Endothelial cell of umbilical vein (primary cell): ENCODE measurements around the gene TRAPPC13. TPM values are rescaled to one million over a fixed set of nuclear protein-coding genes. Genes with fewer than 3 reads are reported as not detected.

Source experiments
- BruUV-seq: library from RNA; stranded (reverse); fragments of 400-500 nt; replicated peaks from 2 replicates; lab custom pipeline; 2021; lab: Mats Ljungman, UMichigan
- CTCF ChIA-PET: fragments of 300-600, 350-600 bp; sonication (Branson Sonifier 250); formaldehyde crosslinking; loops from one replicate; lab custom pipeline; 2021; ENCODE audit warnings: antibody characterized with exemption, inconsistent platforms; lab: Charles Lee
- POLR2A ChIA-PET: fragments of 300-600, 350-600 bp; sonication (Branson Sonifier 250); formaldehyde crosslinking; loops from one replicate; lab custom pipeline; 2021; ENCODE audit warnings: antibody characterized with exemption, inconsistent platforms; lab: Charles Lee
- DNase-seq: peaks from one replicate; pipeline ENCODE4 v3.0.0-alpha.2; 2011; ENCODE audit warnings: low read depth, low spot score
- FAIRE-seq: peaks from 2 replicates; lab custom pipeline; 2011; peaks lifted over from hg19 to GRCh38; lab: Jason Lieb, UNC
- H2AFZ ChIP-seq: 2 replicates; pipeline ENCODE4 v1.6.0; 2012; ENCODE audit warnings: low read depth, low read length, control low read depth, inconsistent platforms
- H3K27ac ChIP-seq: 2 replicates; pipeline ENCODE4 v1.5.1; 2011; ENCODE audit warnings: low read depth, mild to moderate bottlenecking, control low read depth, low read length, moderate library complexity; ENCODE audit not compliant: insufficient read depth
- H3K27me3 ChIP-seq, 2 experiments: 2 replicates each; pipeline versions ENCODE4 v1.6.0 to v1.6.1; 2011; ENCODE audit warnings: low read length in 2 of 2, mixed read lengths in 1 of 2; ENCODE audit not compliant: control insufficient read depth in 2 of 2, insufficient read depth in 2 of 2
- H3K36me3 ChIP-seq, 2 experiments: 2 replicates in 1 of 2; 3 replicates in 1 of 2; pipeline ENCODE4 v1.5.1; 2011; ENCODE audit warnings: low read length in 2 of 2, mild to moderate bottlenecking in 1 of 2, moderate library complexity in 1 of 2; ENCODE audit not compliant: control insufficient read depth in 2 of 2, insufficient read depth in 2 of 2; ENCODE audit errors: extremely low read depth in 1 of 2
- H3K4me1 ChIP-seq: 3 replicates; pipeline ENCODE4 v1.5.1; 2011; ENCODE audit warnings: mild to moderate bottlenecking, low read length; ENCODE audit not compliant: control insufficient read depth, insufficient read depth; ENCODE audit errors: extremely low read depth
- H3K4me2 ChIP-seq: 2 replicates; pipeline ENCODE4 v1.6.1; 2011; ENCODE audit warnings: low read length, control low read depth, mixed read lengths; ENCODE audit not compliant: insufficient read depth
- H3K4me3 ChIP-seq, 3 experiments: fragments of 200-600 bp in 1 of 3; sonication (generic), shearing (Covaris generic) in 1 of 3; replicated peaks in 1 of 3; 2 replicates each; pipeline ENCODE4 v1.5.1; 2011 to 2016; ENCODE audit warnings: control low read depth in 3 of 3, low read length in 3 of 3, mild to moderate bottlenecking in 2 of 3, inconsistent platforms in 1 of 3, low read depth in 1 of 3, moderate library complexity in 1 of 3; ENCODE audit not compliant: insufficient read depth in 1 of 3
- H3K79me2 ChIP-seq: 2 replicates; pipeline ENCODE4 v1.6.0; 2012; ENCODE audit warnings: low read length, inconsistent platforms; ENCODE audit not compliant: control insufficient read depth, insufficient read depth
- H3K9ac ChIP-seq: replicated peaks from 2 replicates; pipeline ENCODE3; 2011; ENCODE audit warnings: low read length, control low read depth; ENCODE audit not compliant: insufficient read depth; ENCODE audit errors: extremely low read depth
- H3K9me1 ChIP-seq: replicated peaks from 3 replicates; pipeline ENCODE4 v1.6.0; 2011; ENCODE audit warnings: mild to moderate bottlenecking, low read length; ENCODE audit not compliant: control insufficient read depth, insufficient read depth; ENCODE audit errors: extremely low read depth
- H3K9me3 ChIP-seq: replicated peaks from 2 replicates; pipeline ENCODE4 v1.5.1; 2012; ENCODE audit warnings: low read length, inconsistent platforms; ENCODE audit not compliant: control insufficient read depth, insufficient read depth
- H4K20me1 ChIP-seq: replicated peaks from 2 replicates; pipeline ENCODE3; 2011; ENCODE audit warnings: mild to moderate bottlenecking, low read length; ENCODE audit not compliant: control insufficient read depth, insufficient read depth; ENCODE audit errors: extremely low read depth
- EZH2 ChIP-seq: IDR thresholded peaks from 2 replicates; pipeline ENCODE4 v1.6.1; 2012; ENCODE audit warnings: borderline replicate concordance, low read depth, mild to moderate bottlenecking, moderate library complexity, low read length, inconsistent platforms; ENCODE audit not compliant: severe bottlenecking
- FOS ChIP-seq: IDR thresholded peaks from 2 replicates; pipeline ENCODE4 v1.6.1; 2011; ENCODE audit warnings: mild to moderate bottlenecking, low read length, moderate library complexity, borderline replicate concordance; ENCODE audit not compliant: insufficient read depth
- GATA2 ChIP-seq: IDR thresholded peaks from 2 replicates; pipeline ENCODE4 v1.7.0; 2011; ENCODE audit warnings: low read depth, mild to moderate bottlenecking, moderate library complexity, mixed read lengths, low read length; ENCODE audit not compliant: insufficient read length, insufficient read depth
- JUN ChIP-seq: IDR thresholded peaks from 2 replicates; pipeline ENCODE4 v1.6.1; 2011; ENCODE audit warnings: borderline replicate concordance, low read depth; ENCODE audit not compliant: insufficient read length, insufficient read depth
- MYC ChIP-seq: IDR thresholded peaks from one replicate; pipeline ENCODE4 v1.6.1; 2011; ENCODE audit warnings: mild to moderate bottlenecking, low read depth, low read length
- POLR2A ChIP-seq: IDR thresholded peaks from 2 replicates; pipeline ENCODE4 v1.6.1; 2012; ENCODE audit warnings: low read depth, mild to moderate bottlenecking, control low read depth, low read length
- dilution Hi-C: fragments of 300-500 bp; cut with MboI; formaldehyde crosslinking; loops from one replicate; pipeline ENCODE4 v1.15.0; 2019; ENCODE audit warnings: low sequenced_read_pairs; ENCODE audit not compliant: extremely low pct_ligation_motif_present
- intact Hi-C: fragments of 100-400 bp; cut with micrococcal nuclease; formaldehyde crosslinking; loops from one replicate; pipeline ENCODE4 v1.10.0; 2022
- polyA plus RNA-seq, 4 experiments: library from polyadenylated mRNA; depleted of rRNA in 3 of 4; stranded (reverse) in 3 of 4; unstranded in 1 of 4; fragments of >200 nt; gene quantifications; 2 replicates each; pipeline versions ENCODE4 v1.2.1 to v1.2.3, GENCODE V29; 2011 to 2012; ENCODE audit warnings: missing spikeins in 1 of 4
- total RNA-seq: library from RNA; stranded (reverse); gene quantifications from 2 replicates; pipeline ENCODE4 v1.2.3, GENCODE V29; 2021
- TF ChIP-seq, protein P1 (sequence below): IDR thresholded peaks from 2 replicates; pipeline ENCODE4 v1.6.1; 2011; ENCODE audit not compliant: insufficient read depth, insufficient read length
- TF ChIP-seq, protein P2 (sequence below), 2 donors: IDR thresholded peaks; 1 replicate in 1 of 2; 2 replicates in 1 of 2; pipeline ENCODE4 v1.5.1; 2011; ENCODE audit warnings: low read length in 2 of 2, mild to moderate bottlenecking in 2 of 2, moderate library complexity in 2 of 2, control low read depth in 1 of 2, inconsistent platforms in 1 of 2, low read depth in 1 of 2; ENCODE audit not compliant: insufficient read depth in 1 of 2; ENCODE audit errors: extremely low read depth in 1 of 2

TRAPPC13 gene
- total and polyA plus RNA-seq, 2 donors (not counting 3 experiments of a cell fraction or from before 2014, with no cell fraction given) = 7.7 to 24.0 TPM

GRCh38 chr5:65693121-65693520 lies 68.3 kb downstream of the TRAPPC13 start:
- Histone ChIP-seq H3K4me1 (no peaks in the 10 kb centered on the region), H3K79me2 (no peaks in the 10 kb centered on the region), H2AFZ (no peak overlapping the region), H3K4me3 (no peak overlapping the region), H3K36me3 (peaks cover 2 to 4% of the 10 kb centered on the region in 2 experiments), H3K27me3 (no peaks in the 10 kb centered on the region), H3K9ac (no peak overlapping the region), H3K4me2 (no peak overlapping the region), H3K27ac (no peak overlapping the region), H3K9me1 (no peaks in the 10 kb centered on the region), H4K20me1 (no peaks in the 10 kb centered on the region), H3K9me3 (no peaks in the 10 kb centered on the region)
- FAIRE-seq = no peak
- BruUV-seq = no TSS peak
- TF ChIP-seq POLR2A (no peak), JUN (no peak), FOS (no peak), EZH2 (no peak), MYC (no peak)
- TF ChIP-seq, protein P1, sequence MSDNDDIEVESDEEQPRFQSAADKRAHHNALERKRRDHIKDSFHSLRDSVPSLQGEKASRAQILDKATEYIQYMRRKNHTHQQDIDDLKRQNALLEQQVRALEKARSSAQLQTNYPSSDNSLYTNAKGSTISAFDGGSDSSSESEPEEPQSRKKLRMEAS = no peak
- POLR2A ChIA-PET = no interaction called here
- dilution Hi-C loops = no loop called here
- intact Hi-C loops = no loop called here
- CTCF ChIA-PET = no interaction called here
- no peak for DNase-seq

DNA sequence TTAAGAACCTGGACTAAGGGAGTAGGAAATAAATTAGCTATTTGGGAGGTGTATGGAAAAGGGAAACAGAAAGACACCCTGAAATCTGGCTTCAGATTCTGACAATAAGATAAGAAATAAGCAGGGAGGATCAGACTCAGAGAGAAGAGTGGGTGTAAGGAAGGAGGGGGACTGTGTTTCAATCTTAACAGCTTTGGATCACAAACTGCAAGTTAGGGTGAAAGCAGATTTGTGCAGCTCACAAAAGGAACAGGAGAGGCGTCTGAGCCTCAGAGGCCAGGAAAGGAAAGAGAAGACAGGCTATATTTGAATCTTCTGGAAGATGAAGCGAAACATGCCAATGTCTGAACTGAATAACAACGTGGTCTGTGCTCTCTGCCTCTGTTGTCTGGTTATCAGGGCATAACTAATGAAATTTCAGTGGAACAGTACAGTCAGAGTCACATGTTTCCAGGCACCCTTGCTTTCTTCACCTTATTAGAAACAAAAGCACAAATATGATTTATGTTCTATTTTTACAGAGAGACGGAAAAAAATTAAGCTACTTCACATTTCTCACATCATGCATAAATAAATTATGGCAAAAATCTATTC lies 70.4 kb downstream of the TRAPPC13 start:
- CTCF ChIA-PET = interaction anchor here (1.2 kb wide), 1 partner anchor 20 kb away, joined by 3 read pairs; no protein-coding TSS in a partner anchor
- no peak for FAIRE-seq

More for the DNA sequence above, 70.4 kb downstream of the TRAPPC13 start:
- TF ChIP-seq, protein P2, sequence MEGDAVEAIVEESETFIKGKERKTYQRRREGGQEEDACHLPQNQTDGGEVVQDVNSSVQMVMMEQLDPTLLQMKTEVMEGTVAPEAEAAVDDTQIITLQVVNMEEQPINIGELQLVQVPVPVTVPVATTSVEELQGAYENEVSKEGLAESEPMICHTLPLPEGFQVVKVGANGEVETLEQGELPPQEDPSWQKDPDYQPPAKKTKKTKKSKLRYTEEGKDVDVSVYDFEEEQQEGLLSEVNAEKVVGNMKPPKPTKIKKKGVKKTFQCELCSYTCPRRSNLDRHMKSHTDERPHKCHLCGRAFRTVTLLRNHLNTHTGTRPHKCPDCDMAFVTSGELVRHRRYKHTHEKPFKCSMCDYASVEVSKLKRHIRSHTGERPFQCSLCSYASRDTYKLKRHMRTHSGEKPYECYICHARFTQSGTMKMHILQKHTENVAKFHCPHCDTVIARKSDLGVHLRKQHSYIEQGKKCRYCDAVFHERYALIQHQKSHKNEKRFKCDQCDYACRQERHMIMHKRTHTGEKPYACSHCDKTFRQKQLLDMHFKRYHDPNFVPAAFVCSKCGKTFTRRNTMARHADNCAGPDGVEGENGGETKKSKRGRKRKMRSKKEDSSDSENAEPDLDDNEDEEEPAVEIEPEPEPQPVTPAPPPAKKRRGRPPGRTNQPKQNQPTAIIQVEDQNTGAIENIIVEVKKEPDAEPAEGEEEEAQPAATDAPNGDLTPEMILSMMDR (IDR thresholded peaks at IDR 0.05; ENCODE audit: extremely low read depth in 1 of 2, insufficient read depth in 1 of 2, low read depth in 1 of 2, low read length in 2 of 2) = no peak
- TF ChIP-seq GATA2 = no peak
- TF ChIP-seq POLR2A = no peak
- TF ChIP-seq FOS = no peak
- H3K27ac ChIP-seq = no peak overlapping the region
- dilution Hi-C loops (no loop called here), intact Hi-C loops (no loop called here)
- H3K4me2 ChIP-seq = no peak overlapping the region
- H3K9ac ChIP-seq = no peak overlapping the region
- H3K79me2 ChIP-seq = no peaks in the 10 kb centered on the region
- H3K27me3 ChIP-seq = no peaks in the 10 kb centered on the region
- H4K20me1 ChIP-seq = no peaks in the 10 kb centered on the region
- no peaks in the 10 kb centered on the region for H3K4me1 ChIP-seq
- no peak overlapping the region for H2AFZ ChIP-seq
- BruUV-seq = no TSS peak
- no peaks in the 10 kb centered on the region for H3K9me1 ChIP-seq
- DNase-seq = no peak
- H3K4me3 ChIP-seq = no peak overlapping the region
- H3K36me3 ChIP-seq = peaks cover 2% of the 10 kb centered on the region in 2 experiments
- no peaks in the 10 kb centered on the region for H3K9me3 ChIP-seq
- POLR2A ChIA-PET = no interaction called here
